B cell (primary cell): ENCODE measurements around the gene RASA2. TPM values are rescaled to one million over a fixed set of nuclear protein-coding genes. Genes with fewer than 3 reads are reported as not detected.

Experiments used
- ATAC-seq: fragments of 200-7000 bp; cut with Tn5 transposase; one replicate; pipeline ENCODE4 v1.10.0; 2021; ENCODE audit warnings: low read depth, mild to moderate bottlenecking, moderate number of reproducible peaks, moderate library complexity
- CTCF ChIA-PET: fragments of 350-600 bp; sonication (Branson Sonifier 250); formaldehyde crosslinking; loops from one replicate; lab custom pipeline; 2021; ENCODE audit warnings: antibody characterized with exemption, inconsistent platforms; lab: Charles Lee
- POLR2A ChIA-PET: fragments of 350-600 bp; sonication (Branson Sonifier 250); formaldehyde crosslinking; loops from one replicate; lab custom pipeline; 2021; ENCODE audit warnings: antibody characterized with exemption; lab: Charles Lee
- DNase-seq: peaks from one replicate; pipeline ENCODE4 v3.0.0; 2013
- H2AFZ ChIP-seq: 2 replicates; pipeline ENCODE4 v1.6.1; 2012; ENCODE audit warnings: mild to moderate bottlenecking, low read depth, low read length; ENCODE audit not compliant: insufficient read depth, poor library complexity, severe bottlenecking
- H3K27ac ChIP-seq, 2 donors: 1 replicate in 1 of 2; 2 replicates in 1 of 2; pipeline ENCODE4 v1.5.1; 2012 to 2013; ENCODE audit warnings: low read length in 2 of 2, mild to moderate bottlenecking in 2 of 2, moderate library complexity in 1 of 2
- H3K27me3 ChIP-seq, 4 experiments: fragments of 200-600 bp in 1 of 4; sonication (generic) in 1 of 4; replicated peaks in 1 of 4; 1 replicate in 2 of 4; 2 replicates in 2 of 4; pipeline versions ENCODE4 v1.6.1 to v1.7.0; 2013 to 2016; ENCODE audit warnings: low read length in 3 of 4, mild to moderate bottlenecking in 2 of 4, mixed read lengths in 1 of 4, moderate library complexity in 1 of 4; ENCODE audit not compliant: insufficient read depth in 4 of 4, control insufficient read depth in 3 of 4; ENCODE audit errors: control extremely low read depth in 1 of 4
- H3K36me3 ChIP-seq, 2 experiments: replicated peaks in 1 of 2; 1 replicate in 1 of 2; 2 replicates in 1 of 2; pipeline versions ENCODE4 v1.6.1 to v1.7.1; 2013; ENCODE audit warnings: low read length in 1 of 2; ENCODE audit not compliant: insufficient read depth in 2 of 2, control insufficient read depth in 1 of 2; ENCODE audit errors: control extremely low read depth in 1 of 2, extremely low read depth in 1 of 2
- H3K4me1 ChIP-seq, 2 donors: fragments of 200-600 bp in 1 of 2; sonication (generic) in 1 of 2; 1 replicate in 1 of 2; 2 replicates in 1 of 2; pipeline versions ENCODE4 v1.5.1 to v1.6.1; 2013 to 2017; ENCODE audit warnings: low read length in 2 of 2; ENCODE audit not compliant: control insufficient read depth in 2 of 2, insufficient read depth in 2 of 2
- H3K4me2 ChIP-seq: replicated peaks from 2 replicates; pipeline ENCODE3; 2012; ENCODE audit warnings: mild to moderate bottlenecking, low read depth, low read length; ENCODE audit not compliant: poor library complexity, severe bottlenecking
- H3K4me3 ChIP-seq, 5 experiments: fragments of 200-600 bp in 1 of 5; sonication (generic) in 1 of 5; 1 replicate in 3 of 5; 2 replicates in 2 of 5; pipeline versions ENCODE4 v1.5.1 to v1.7.0; 2011 to 2016; ENCODE audit warnings: low read length in 4 of 5, mild to moderate bottlenecking in 4 of 5, low read depth in 2 of 5, control low read depth in 1 of 5, moderate library complexity in 1 of 5; ENCODE audit not compliant: insufficient read depth in 1 of 5; ENCODE audit errors: control extremely low read depth in 1 of 5, extremely low read depth in 1 of 5
- H3K79me2 ChIP-seq: fragments of 200-600 bp; sonication (generic); one replicate; pipeline ENCODE4 v1.6.0; 2016; ENCODE audit warnings: low read length; ENCODE audit not compliant: control insufficient read depth, insufficient read depth
- H3K9ac ChIP-seq: fragments of 200-600 bp; sonication (generic); 2 replicates; pipeline ENCODE4 v1.6.1; 2017; ENCODE audit warnings: mild to moderate bottlenecking, low read length, moderate library complexity
- H3K9me3 ChIP-seq, 3 donors: one replicate each; pipeline versions ENCODE4 v1.6.1 to v1.7.1; 2013; ENCODE audit warnings: low read length in 2 of 3; ENCODE audit not compliant: control insufficient read depth in 2 of 3, insufficient read depth in 1 of 3; ENCODE audit errors: control extremely low read depth in 1 of 3
- H4K20me1 ChIP-seq: 2 replicates; pipeline ENCODE4 v1.6.0; 2012; ENCODE audit warnings: mild to moderate bottlenecking, low read length; ENCODE audit not compliant: insufficient read depth, control insufficient read depth, poor library complexity, severe bottlenecking
- H3K27ac Mint-ChIP-seq: one replicate; pipeline ENCODE4 v1.8.0; 2021; ENCODE audit warnings: mixed read lengths
- H3K27me3 Mint-ChIP-seq: one replicate; pipeline ENCODE4 v1.8.0; 2021; ENCODE audit warnings: mixed read lengths
- H3K4me1 Mint-ChIP-seq: one replicate; pipeline ENCODE4 v1.8.0; 2021; ENCODE audit warnings: mixed read lengths
- H3K4me3 Mint-ChIP-seq: one replicate; pipeline ENCODE4 v1.8.0; 2021; ENCODE audit warnings: mixed read lengths
- H3K9me3 Mint-ChIP-seq: one replicate; pipeline ENCODE4 v1.8.0; 2022; ENCODE audit warnings: mixed read lengths; ENCODE audit not compliant: insufficient read depth
- CTCF ChIP-seq: fragments of 200-600 bp; IDR thresholded peaks from one replicate; pipeline ENCODE4 v1.8.0; 2022; ENCODE audit warnings: antibody characterized with exemption, mild to moderate bottlenecking
- EZH2 ChIP-seq: IDR thresholded peaks from 2 replicates; pipeline ENCODE4 v1.6.1; 2012; ENCODE audit warnings: borderline replicate concordance, low read depth, mild to moderate bottlenecking, moderate library complexity, low read length; ENCODE audit not compliant: insufficient read depth, poor library complexity, severe bottlenecking
- WGBS: methylation state at CpG from one replicate; pipeline ENCODE4 v1.1.5; 2013; ENCODE audit warnings: missing lambda C conversion rate; ENCODE audit not compliant: insufficient coverage; 5-methylcytosine and 5-hydroxymethylcytosine counted together
- intact Hi-C: fragments of 100-400 bp; cut with micrococcal nuclease; formaldehyde crosslinking; loops from one replicate; pipeline ENCODE4 v1.10.0; 2022
- polyA plus RNA-seq: library from polyadenylated mRNA; depleted of rRNA; stranded (reverse); fragments of >200 nt; gene quantifications from 2 replicates; pipeline ENCODE4 v1.2.3, GENCODE V29; 2012
- total RNA-seq, 2 donors: library from RNA; stranded (reverse); fragments of 120-200 nt in 1 of 2; gene quantifications; 1 replicate in 1 of 2; 2 replicates in 1 of 2; pipeline versions ENCODE4 v1.2.3 to v1.2.4, GENCODE V29; 2013 to 2022

RASA2 gene
- total and polyA plus RNA-seq, 2 donors (not counting 1 experiment from before 2014, with no cell fraction given) = 12.3 to 47.7 TPM

GRCh38 chr3:141660614-141660947 lies 173.8 kb downstream of the RASA2 start:
- no peak overlapping the region for H3K4me3 ChIP-seq
- Mint-ChIP-seq H3K4me3 (no peak overlapping the region), H3K27me3 (peaks cover 72% of the 10 kb centered on the region), H3K9me3 (peaks cover 6% of the 10 kb centered on the region), H3K4me1 (peaks cover 6% of the 10 kb centered on the region), H3K27ac (no peak overlapping the region)
- ChIA-PET CTCF (no interaction called here), POLR2A (no interaction called here)
- ATAC-seq = no peak
- H3K36me3 ChIP-seq = no peaks in the 10 kb centered on the region
- WGBS = 62% methylated on average over 5 of the region's 9 CpGs
- H4K20me1 ChIP-seq = no peaks in the 10 kb centered on the region
- no peaks in the 10 kb centered on the region for H3K79me2 ChIP-seq
- H3K4me2 ChIP-seq = peak overlapping the region; percentile 63
- intact Hi-C loops = no loop called here
- DNase-seq = no peak
- H3K4me1 ChIP-seq = peaks cover 9 to 10% of the 10 kb centered on the region in 2 donors
- no peak overlapping the region for H2AFZ ChIP-seq
- H3K9me3 ChIP-seq = peaks cover 0 to 15% (median 2%) of the 10 kb centered on the region in 3 donors
- no peak overlapping the region for H3K9ac ChIP-seq
- H3K27me3 ChIP-seq = peaks cover 0 to 52% (median 24%) of the 10 kb centered on the region in 4 experiments
- TF ChIP-seq CTCF (no peak), EZH2 (no peak)
- no peak overlapping the region for H3K27ac ChIP-seq

GRCh38 chr3:141661229-141662196 lies 174.7 kb downstream of the RASA2 start:
- Mint-ChIP-seq H3K27ac (no peak overlapping the region), H3K9me3 (peaks cover 6% of the 10 kb centered on the region), H3K27me3 (peaks cover 68% of the 10 kb centered on the region), H3K4me3 (no peak overlapping the region), H3K4me1 (peaks cover 6% of the 10 kb centered on the region)
- Histone ChIP-seq H3K4me3 (no peak overlapping the region), H3K79me2 (no peaks in the 10 kb centered on the region), H3K27ac (no peak overlapping the region), H4K20me1 (no peaks in the 10 kb centered on the region), H3K36me3 (no peaks in the 10 kb centered on the region), H3K9me3 (peaks cover 0 to 20% (median 2%) of the 10 kb centered on the region in 3 donors), H2AFZ (no peak overlapping the region), H3K4me2 (no peak overlapping the region), H3K27me3 (peaks cover 0 to 48% (median 24%) of the 10 kb centered on the region in 4 experiments), H3K4me1 (peaks cover 9 to 10% of the 10 kb centered on the region in 2 donors), H3K9ac (no peak overlapping the region)
- whole genome bisulfite sequencing = 87% methylated on average over 7 of the region's 11 CpGs
- ChIA-PET POLR2A (no interaction called here), CTCF (no interaction called here)
- TF ChIP-seq EZH2 (no peak), CTCF (no peak)
- intact Hi-C loops = no loop called here
- ATAC-seq (no peak), DNase-seq (no peak)
